GM20431 (cell line): ENCODE data around the gene SCN1B.

Experiments
- in situ Hi-C: fragments of 300-500 bp; cut with MseI, MboI; formaldehyde crosslinking; loops from one replicate; pipeline ENCODE4 v1.15.0; 2020; ENCODE audit warnings: low sequenced_read_pairs; ENCODE audit not compliant: unreplicated experiment

Gene SCN1B

GRCh38 chr19:35088131-35088913 lies 58.1 kb downstream of the SCN1B start:
- in situ Hi-C loops = no loop called here

GRCh38 chr19:35089554-35089953 lies 59.3 kb downstream of the SCN1B start:
- in situ Hi-C loops = no loop called here
